ENCODE measurements around the gene OR2W1.

Gene OR2W1

DNA sequence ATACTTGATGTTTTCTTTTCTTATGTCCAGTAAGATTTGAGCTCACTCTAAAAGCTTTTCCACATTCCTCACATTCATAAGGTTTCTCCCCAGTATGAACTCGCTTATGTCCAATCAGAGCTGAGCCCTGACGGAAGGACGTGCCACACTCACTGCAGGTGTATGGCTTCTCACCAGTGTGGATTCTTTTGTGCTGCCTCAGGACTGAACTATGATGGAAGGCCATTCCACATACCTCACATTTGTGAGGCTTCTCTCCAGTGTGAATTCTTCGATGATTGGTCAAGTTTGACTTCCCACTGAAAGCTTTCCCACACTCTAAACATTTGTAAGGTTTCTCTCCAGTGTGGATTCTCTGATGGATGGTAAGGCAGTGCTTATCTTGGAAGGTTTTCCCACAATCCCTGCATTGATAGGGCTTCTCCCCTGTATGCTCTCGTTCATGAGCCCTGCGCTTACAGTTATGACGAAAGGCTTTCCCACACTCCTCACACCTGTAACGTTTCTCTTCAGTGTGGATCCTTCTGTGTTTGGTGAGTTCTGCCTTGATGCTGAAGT is 49.8 kb downstream of the OR2W1 start:
- WGBS (ENCODE audit: extremely low coverage, insufficient coverage, low lambda C conversion rate): no CpG with 5 or more reads among the region's 8 CpGs

More for the DNA sequence above, 49.8 kb downstream of the OR2W1 start:
- no peak overlapping the region for H2BK15ac ChIP-seq (replicated peaks; ENCODE audit: low read depth)
- H2BK5ac ChIP-seq (ENCODE audit: low read length): no peak overlapping the region
- no peak overlapping the region for H2AK5ac ChIP-seq (ENCODE audit: low read length)
- H3K4me2 ChIP-seq (ENCODE audit: low read length): no peak overlapping the region
- H3K9ac ChIP-seq (ENCODE audit: low read length): no peak overlapping the region
- H3K4me1 ChIP-seq (ENCODE audit: control insufficient read depth, low read depth, low read length): no peaks in the 10 kb centered on the region
- H3K4ac ChIP-seq (ENCODE audit: low read depth, low read length): no peak overlapping the region
- no peak overlapping the region for H3K23ac ChIP-seq (ENCODE audit: low read length)
- H3K79me2 ChIP-seq (ENCODE audit: control insufficient read depth, insufficient read depth, low read length): no peaks in the 10 kb centered on the region
- no peaks in the 10 kb centered on the region for H3K27me3 ChIP-seq (ENCODE audit: insufficient read depth, low read length, poor library complexity)
- H4K5ac ChIP-seq (ENCODE audit: low read length): no peak overlapping the region
- H3K36me3 ChIP-seq (ENCODE audit: control insufficient read depth, insufficient read depth, low read length): no peaks in the 10 kb centered on the region
- no peaks in the 10 kb centered on the region for H3K79me1 ChIP-seq (ENCODE audit: low read length)
- no peak overlapping the region for H3K4me3 ChIP-seq (ENCODE audit: low read length)
- H4K8ac ChIP-seq (ENCODE audit: low read depth, low read length): no peak overlapping the region
- H3K18ac ChIP-seq (ENCODE audit: low read length): no peak overlapping the region
- H3K27ac ChIP-seq (ENCODE audit: low read depth, low read length): no peak overlapping the region
- H3K56ac ChIP-seq (ENCODE audit: low read length): no peak overlapping the region
- DNase-seq: no peak
- no peak overlapping the region for H2BK120ac ChIP-seq (ENCODE audit: low read depth, low read length)
